A673 (cell line): ENCODE results near the gene EMP1.

Experiments
- CTCF ChIP-seq: fragments of 300-800, 200-600 bp; sonication (generic); conservative IDR thresholded peaks from 2 replicates; pipeline ENCODE4 v1.5.1; 2017; ENCODE audit warnings: low read depth, mild to moderate bottlenecking, antibody characterized with exemption, low read length, moderate library complexity, mixed read lengths
- EZH2 ChIP-seq: fragments of 200-600 bp; sonication (generic); IDR thresholded peaks from 2 replicates; pipeline ENCODE4 v1.6.1; 2017; ENCODE audit warnings: borderline replicate concordance, low read depth, mild to moderate bottlenecking, mixed read lengths, antibody characterized with exemption, low read length; ENCODE audit not compliant: poor library complexity, severe bottlenecking

GRCh38 chr12:13192719-13193118, 3.8 kb upstream of the EMP1 start:
- TF ChIP-seq CTCF: no peak
- no peak for TF ChIP-seq EZH2
